Epithelial cell of esophagus (primary cell): ENCODE data around the gene WDR4.
A peak's percentile ranks its signal among the peaks of the same experiment; 100 is the strongest.
"Not testable (repeated sequence)": the region's sequence is repeated elsewhere in the genome, so short reads cannot be mapped to it uniquely, and the experiment has no call there.

ENCODE experiments used
- DNase-seq: peaks from one replicate; pipeline ENCODE4 v3.0.0; 2010; ENCODE audit warnings: low read depth
- H3K4me3 ChIP-seq: 2 replicates; pipeline ENCODE4 v1.5.1; 2011; ENCODE audit warnings: mild to moderate bottlenecking, low read length, control low read depth
- TF ChIP-seq, protein P1 (sequence below): IDR thresholded peaks from 2 replicates; pipeline ENCODE4 v1.5.1; 2011; ENCODE audit warnings: low read depth, mild to moderate bottlenecking, low read length, control low read depth, inconsistent platforms; ENCODE audit not compliant: insufficient read depth; ENCODE audit errors: missing control alignments

Gene WDR4

DNA sequence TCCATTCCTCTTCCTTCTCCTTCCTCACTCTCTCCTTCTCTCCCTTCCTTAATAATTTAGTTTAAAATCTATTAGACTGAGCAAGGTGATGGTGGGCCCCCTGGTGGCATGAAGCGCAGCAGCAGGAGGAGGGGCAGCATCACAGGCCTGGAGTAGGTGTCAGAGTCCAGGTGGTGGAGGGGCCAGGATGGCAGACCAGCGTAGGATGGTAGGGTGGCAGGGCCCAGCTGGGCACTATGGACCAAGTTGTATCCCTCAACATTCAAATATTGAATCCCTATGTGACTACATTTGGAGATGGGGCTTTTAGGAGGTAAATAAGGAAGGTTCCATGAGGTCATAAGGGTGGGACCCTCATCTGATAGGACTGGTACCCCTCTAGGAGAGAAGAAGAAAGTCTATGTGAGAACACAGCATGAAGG lies 61.0 kb downstream of the WDR4 start:
- TF ChIP-seq, protein P1, sequence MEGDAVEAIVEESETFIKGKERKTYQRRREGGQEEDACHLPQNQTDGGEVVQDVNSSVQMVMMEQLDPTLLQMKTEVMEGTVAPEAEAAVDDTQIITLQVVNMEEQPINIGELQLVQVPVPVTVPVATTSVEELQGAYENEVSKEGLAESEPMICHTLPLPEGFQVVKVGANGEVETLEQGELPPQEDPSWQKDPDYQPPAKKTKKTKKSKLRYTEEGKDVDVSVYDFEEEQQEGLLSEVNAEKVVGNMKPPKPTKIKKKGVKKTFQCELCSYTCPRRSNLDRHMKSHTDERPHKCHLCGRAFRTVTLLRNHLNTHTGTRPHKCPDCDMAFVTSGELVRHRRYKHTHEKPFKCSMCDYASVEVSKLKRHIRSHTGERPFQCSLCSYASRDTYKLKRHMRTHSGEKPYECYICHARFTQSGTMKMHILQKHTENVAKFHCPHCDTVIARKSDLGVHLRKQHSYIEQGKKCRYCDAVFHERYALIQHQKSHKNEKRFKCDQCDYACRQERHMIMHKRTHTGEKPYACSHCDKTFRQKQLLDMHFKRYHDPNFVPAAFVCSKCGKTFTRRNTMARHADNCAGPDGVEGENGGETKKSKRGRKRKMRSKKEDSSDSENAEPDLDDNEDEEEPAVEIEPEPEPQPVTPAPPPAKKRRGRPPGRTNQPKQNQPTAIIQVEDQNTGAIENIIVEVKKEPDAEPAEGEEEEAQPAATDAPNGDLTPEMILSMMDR, result peak; percentile 88
- peak; percentile 66 for DNase-seq

DNA sequence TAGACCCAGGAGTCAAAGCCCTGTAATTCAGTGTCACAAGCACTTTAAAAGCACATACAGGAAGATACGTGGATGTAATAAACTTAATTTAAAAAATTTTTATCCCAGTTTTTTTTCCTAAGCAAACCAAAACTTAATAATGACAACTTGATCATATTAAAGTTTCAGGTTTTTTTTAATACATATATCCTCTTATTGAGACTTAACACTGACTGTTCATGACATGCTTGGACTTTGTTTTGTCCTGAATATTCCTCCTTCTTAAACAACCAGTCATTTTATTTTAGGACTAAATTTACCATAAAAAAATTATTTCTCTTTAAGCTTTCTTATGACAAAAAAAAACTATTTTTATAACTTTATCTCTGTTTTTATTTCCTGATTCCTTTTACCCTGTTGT lies 64.1 kb downstream of the WDR4 start:
- TF ChIP-seq, protein P1, result no peak
- no peak for DNase-seq

More for the DNA sequence above, 61.0 kb downstream of the WDR4 start:
- H3K4me3 ChIP-seq, result no peak overlapping the region

DNA sequence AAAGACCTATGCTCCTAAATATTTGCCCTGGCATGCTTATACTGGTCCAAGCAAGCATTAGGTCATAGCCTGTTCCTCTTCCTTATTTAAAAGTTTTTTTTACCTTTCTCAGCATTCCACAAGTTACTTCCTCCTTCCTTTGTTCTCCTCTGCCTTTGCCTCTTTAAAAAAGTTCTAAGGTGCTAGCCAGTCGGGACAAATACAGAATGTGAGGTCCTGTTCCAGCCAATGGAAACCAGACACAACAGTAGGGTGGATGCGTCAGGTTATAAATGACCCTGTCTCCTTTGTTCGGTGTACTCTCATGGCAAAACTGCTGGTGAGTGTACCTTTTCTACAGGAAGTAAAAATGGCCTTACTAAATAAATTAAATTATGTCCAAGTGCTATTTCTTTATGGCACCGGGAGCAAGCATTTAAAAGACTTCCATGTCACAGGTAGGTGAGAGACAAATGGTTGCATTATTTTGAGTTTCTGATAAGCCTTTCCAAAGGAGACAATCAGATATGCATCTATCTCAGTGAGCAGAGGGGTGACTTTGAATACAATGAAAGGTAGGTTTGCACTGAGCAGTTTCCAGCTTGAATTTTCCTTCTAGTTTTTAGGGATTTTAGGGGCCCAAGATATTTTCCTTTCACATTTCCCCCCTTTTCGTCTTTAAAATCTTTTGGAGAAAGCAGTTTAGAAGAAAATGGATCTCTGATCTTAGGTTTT lies 66.7 kb downstream of the WDR4 start:
- DNase-seq, result peak; percentile 88
- peak overlapping the region; percentile 54 for H3K4me3 ChIP-seq

More for the DNA sequence above, 64.1 kb downstream of the WDR4 start:
- no peak overlapping the region for H3K4me3 ChIP-seq

DNA sequence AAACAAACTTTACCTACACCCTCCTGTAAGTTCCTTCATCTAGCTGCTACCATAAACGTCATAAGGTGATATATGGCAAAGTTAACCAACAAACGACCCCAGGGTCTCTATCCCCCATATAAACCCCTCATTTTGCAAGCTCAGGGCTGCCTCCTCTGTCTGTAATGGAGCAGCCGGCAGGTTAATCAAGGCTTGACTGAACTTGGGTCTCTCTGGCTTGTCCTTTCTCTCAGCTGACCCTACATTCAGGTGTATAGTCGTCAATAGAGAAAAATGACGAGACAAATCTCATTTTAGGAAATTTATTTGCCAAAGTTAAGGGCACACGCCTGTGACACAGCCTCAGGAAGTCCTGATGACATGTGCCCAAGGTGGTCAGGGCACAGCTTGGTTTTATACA lies 67.4 kb downstream of the WDR4 start:
- no peak for DNase-seq
- no peak overlapping the region for H3K4me3 ChIP-seq
- TF ChIP-seq, protein P1, result no peak

DNA sequence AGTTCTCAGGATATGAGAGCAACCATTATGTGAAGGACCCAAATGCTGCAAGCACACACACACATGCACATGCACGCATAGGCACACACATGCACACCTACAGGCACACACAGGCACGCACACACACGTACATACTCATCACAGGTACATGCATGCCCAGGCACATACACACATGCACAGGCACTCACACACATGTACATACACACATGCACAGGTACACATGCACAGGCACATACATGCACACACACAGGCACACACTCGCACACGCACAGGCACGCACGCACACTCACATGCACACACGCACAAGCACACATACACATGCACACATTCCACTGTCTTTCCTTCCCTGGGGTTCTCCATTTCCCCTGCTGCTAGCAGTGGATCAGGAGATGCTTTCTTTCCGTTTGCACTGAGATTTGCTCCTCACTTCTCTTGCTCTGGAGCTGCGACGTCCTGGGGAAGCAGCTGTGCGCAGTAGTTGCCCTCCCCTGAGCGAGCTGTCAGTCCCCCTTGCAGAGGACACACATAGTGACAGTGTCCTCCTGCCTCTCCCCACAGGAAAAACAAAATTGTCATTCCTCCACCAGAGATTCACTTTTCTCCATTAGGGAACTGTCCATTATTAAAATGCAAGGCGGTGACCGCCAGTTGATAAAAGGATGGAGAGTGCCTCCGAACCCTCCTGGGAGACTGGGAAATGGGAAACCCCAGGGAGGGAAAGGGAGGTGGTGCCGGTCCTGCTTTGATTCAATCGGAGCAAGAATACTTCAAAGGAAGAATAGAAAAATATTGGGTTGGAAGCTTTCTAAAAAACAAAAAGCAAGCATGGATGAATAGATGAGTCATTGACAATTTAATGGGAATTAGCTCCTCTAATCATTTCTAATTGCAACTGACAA lies 69.5 kb downstream of the WDR4 start:
- TF ChIP-seq, protein P1, result no peak
- H3K4me3 ChIP-seq, result no peak overlapping the region
- no peak for DNase-seq

DNA sequence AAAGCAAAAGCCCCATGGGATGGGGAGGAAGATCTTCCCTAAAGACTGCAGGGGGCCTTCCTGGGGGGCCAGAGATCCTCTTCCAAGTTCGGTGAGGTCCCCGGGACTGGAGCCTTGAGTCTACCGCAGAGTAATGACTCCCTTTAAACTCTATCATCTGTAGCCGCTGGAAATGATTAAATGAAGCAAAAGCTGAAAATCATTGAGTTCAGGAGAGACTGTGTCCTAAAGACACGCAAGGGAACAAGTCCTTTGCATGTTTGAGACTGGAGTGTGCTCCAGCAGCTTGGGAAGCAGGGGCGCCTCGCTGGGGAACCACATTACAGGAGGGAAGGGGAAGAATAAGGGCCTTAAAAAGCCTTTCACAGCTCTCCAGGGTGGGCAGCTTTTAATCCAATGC lies 70.2 kb downstream of the WDR4 start:
- no peak overlapping the region for H3K4me3 ChIP-seq
- TF ChIP-seq, protein P1, result no peak
- no peak for DNase-seq

DNA sequence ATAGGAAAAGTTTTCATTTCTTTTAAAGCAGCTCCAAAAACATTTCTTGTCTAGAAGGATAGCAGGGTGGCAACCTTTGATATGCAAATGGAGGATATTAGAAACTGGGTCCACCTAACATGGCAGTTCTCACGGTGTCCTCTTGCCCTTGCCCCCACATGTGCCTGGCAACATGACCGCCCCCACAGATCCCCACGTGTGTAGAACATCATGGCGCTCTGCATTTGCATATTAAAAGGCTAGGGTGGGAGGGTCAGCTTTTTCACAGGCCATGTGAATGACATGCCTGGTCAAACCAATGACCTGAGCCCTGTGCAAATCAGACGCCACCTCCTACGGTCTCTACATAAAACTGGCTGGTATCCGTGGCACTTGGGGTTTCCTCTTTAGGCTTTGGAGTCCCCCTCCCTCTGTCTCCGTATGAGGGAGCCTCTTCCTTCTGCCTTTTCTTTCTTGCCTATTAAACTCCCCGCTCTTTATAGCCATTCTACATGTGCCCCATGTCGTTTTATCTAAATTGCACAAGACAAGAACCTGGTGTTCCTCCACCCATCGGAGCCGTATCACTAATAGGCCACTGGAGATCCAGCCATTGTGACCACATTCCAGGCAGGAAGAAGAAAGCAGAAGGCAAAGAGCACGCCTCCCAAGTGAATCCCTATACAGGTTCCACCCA lies 71.3 kb downstream of the WDR4 start:
- TF ChIP-seq, protein P1, result no peak
- no peak for DNase-seq
- no peak overlapping the region for H3K4me3 ChIP-seq

DNA sequence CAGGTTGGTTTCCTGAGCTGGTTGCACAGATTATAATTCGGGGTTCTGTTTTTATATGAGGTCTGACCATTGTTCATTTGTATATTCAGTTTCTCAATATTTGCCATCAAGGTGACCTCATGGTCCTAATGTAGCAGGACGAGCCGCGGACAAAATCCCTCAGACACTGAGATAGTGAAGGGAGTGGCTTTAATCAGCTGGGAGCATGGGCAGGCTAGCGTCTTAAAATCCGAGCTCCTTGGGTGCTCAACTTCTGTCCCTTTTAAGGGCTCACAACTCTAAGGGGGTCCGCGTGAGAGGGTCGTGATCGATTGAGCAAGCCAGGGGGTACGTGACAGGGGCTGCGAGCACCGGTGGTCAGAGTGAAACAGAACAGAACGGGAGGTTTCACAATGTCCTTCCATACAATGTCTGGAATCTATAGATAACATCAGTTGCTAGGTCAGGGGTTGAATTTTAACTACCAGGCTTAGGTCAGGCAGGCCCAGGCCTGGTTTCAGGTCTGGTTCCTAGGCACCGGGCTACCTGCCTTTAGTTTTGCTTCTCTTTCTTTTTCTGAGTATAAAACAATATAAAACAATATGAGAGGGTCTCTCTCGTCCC lies 71.9 kb downstream of the WDR4 start:
- H3K4me3 ChIP-seq, DNase-seq: not testable (repeated sequence)
